GM12875 (cell line): ENCODE results near the gene COL5A3.

Source experiments
- H3K4me3 ChIP-seq: one replicate; pipeline ENCODE4 v1.5.1; 2011; ENCODE audit warnings: low read depth, low read length, control low read depth
- CTCF ChIP-seq: IDR thresholded peaks from 2 replicates; pipeline ENCODE4 v1.5.1; 2011; ENCODE audit warnings: low read depth, mild to moderate bottlenecking, control low read depth, inconsistent platforms, low read length, moderate library complexity, borderline replicate concordance; ENCODE audit not compliant: insufficient read depth

COL5A3 gene

GRCh38 chr19:10010247-10010691 is at the start of gene COL5A3:
TSS of gene COL5A3 (minus strand) at chr19:10010504. CDS start at chr19:10010385, 119 bp downstream.
- no peak for TF ChIP-seq CTCF
- no peak within 1 kb of the TSS for H3K4me3 ChIP-seq

- no peak for TF ChIP-seq CTCF
- no peak overlapping the region for H3K4me3 ChIP-seq
Observed at GRCh38 chr19:10052602-10053360, 42.5 kb upstream of the COL5A3 start.

GRCh38 chr19:10049626-10050025 is 39.3 kb upstream of the COL5A3 start:
- no peak overlapping the region for H3K4me3 ChIP-seq
- no peak for TF ChIP-seq CTCF

- H3K4me3 ChIP-seq = no peak overlapping the region
- TF ChIP-seq CTCF = no peak
Observed at GRCh38 chr19:10045371-10045770, 35.1 kb upstream of the COL5A3 start.

GRCh38 chr19:10044390-10044789 is 34.1 kb upstream of the COL5A3 start:
- H3K4me3 ChIP-seq = no peak overlapping the region
- TF ChIP-seq CTCF = no peak

- TF ChIP-seq CTCF = no peak
- no peak overlapping the region for H3K4me3 ChIP-seq
Observed at GRCh38 chr19:10043286-10043927, 33.1 kb upstream of the COL5A3 start.

GRCh38 chr19:10037809-10038208 is 27.5 kb upstream of the COL5A3 start:
- no peak for TF ChIP-seq CTCF
- H3K4me3 ChIP-seq = no peak overlapping the region
